Measurements from ENCODE around the gene ESPN.

Gene ESPN

DNA sequence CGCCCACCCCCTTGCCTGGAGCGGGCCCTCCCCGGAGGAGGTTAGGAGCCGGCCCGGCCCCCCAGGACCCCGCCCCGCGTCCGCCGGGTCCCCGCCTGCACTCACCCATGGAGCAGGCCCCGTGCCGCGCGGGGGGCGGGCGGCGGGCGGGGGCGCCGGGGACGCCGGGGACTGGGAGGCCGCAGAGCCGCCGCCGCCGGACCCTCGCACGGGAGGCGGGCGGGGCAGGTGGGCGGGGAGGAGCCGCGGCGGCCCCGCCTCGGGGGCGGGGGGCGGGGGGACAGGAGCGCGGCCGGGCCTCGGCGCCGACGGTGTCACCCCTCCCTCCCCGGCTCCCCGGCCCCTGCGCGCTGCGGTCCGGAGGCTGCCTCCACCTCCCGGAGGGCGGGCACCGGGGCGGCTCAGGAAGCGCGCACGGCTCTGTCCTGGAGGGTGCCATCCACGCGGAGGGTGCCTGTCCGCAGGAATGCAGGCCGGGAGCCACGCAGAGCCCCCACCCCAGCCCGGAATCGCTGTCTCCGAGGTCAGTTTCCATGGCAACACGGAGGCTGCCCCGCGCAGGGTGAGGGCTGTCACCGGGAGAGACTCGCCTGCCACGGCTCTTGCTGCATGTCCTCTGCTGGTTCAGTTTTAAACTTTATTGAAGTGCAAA lies 72.8 kb downstream of the ESPN start:
- H3K27me3 Mint-ChIP-seq: peaks cover 57% of the 10 kb centered on the region
- H3K27ac Mint-ChIP-seq: no peak overlapping the region
- ATAC-seq: peak; percentile 59
- H3K4me3 Mint-ChIP-seq: peak overlapping the region; percentile 56
- peaks cover 6% of the 10 kb centered on the region for H3K4me1 Mint-ChIP-seq
- H3K36me3 Mint-ChIP-seq: no peaks in the 10 kb centered on the region
- no peaks in the 10 kb centered on the region for H3K9me3 Mint-ChIP-seq

DNA sequence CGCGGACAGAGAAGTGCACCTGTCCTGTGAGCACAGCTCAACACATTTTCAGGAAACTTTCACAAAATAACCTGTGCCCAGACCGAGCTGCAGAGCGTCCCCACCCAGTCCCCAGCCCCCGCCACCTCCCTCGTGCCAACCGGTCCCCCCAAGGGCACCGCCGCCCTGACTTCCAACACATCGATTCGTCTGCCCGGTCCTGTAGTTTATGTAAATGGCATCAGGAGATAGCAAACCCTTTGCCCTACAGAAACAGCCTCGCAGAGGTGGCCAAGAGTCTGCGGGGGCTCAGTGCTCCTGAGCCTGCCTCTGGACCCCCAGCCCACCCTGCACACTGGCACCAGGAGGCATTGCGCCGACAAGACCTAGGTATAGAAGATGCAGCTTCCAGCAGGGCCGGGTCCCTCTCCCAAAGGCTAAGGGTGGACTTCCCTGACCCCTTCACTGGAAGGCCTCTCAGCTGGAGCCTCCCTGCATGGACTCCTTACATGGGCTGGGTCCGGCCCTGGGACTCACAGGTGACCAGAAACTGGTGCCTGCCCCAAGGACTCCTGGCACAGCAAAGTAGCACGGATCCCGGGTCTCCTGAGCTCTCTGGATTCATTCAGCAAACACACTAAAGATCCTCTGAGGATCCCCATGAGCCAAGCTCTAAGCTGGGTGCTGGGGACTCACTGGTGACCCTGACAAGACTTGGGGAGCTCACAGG lies 73.4 kb downstream of the ESPN start:
- Mint-ChIP-seq H3K27ac (no peak overlapping the region), H3K4me1 (peaks cover 6% of the 10 kb centered on the region), H3K27me3 (peaks cover 62% of the 10 kb centered on the region), H3K9me3 (no peaks in the 10 kb centered on the region), H3K4me3 (peak overlapping the region; percentile 56), H3K36me3 (no peaks in the 10 kb centered on the region)
- ATAC-seq: no peak

DNA sequence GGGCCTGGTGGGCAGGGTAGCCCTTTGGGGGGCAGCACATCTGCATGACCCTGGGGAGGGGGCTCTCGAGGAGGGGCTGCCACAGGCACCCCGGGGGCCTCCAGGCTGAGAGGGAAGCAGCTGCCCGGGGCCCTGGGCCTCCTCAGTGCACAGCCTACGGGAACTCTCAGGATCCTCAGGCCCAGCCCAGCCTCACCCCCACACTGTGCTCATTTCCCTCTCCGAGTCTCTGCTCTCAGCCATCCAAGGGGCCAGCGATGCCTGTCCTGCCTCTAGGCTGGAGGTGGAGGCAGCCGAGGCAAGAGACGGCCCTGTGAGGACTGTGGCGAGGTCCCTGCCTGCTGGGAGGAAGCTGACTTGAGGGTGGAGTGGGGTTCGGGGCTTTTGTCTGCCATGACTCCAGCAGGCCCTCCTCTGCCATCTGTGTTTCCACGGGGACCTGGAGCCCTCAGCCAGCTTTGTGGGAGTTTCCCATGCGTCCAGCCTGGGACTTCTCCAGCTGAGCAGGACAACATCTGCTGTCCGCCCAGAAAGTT lies 74.1 kb downstream of the ESPN start:
- H3K27ac Mint-ChIP-seq: no peak overlapping the region
- peaks cover 6% of the 10 kb centered on the region for H3K4me1 Mint-ChIP-seq
- H3K36me3 Mint-ChIP-seq: no peaks in the 10 kb centered on the region
- H3K4me3 Mint-ChIP-seq: no peak overlapping the region
- no peaks in the 10 kb centered on the region for H3K9me3 Mint-ChIP-seq
- no peak for ATAC-seq
- H3K27me3 Mint-ChIP-seq: peaks cover 65% of the 10 kb centered on the region

DNA sequence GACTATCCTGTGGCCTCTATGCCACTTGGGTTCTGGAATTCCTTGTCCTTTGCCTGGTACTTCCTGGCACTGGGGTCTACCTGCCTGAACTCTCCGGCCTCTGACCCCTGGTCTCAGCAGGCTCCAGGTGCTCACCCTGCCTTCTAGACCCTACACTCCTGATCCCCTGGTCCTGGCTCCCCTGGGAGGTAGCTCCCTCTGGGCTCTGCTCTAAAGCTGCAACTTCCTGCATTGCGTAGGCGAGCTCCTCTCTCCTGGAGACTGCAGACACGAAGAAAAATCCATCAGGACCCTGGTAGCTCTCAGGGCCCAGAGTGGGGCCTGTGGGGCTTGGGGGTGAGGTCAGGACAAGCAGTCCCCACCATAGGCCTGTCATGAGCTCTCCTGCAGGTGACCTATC lies 74.7 kb downstream of the ESPN start:
- ATAC-seq: no peak
- Mint-ChIP-seq H3K27ac (no peak overlapping the region), H3K36me3 (no peaks in the 10 kb centered on the region), H3K27me3 (peaks cover 71% of the 10 kb centered on the region), H3K9me3 (no peaks in the 10 kb centered on the region), H3K4me3 (peak overlapping the region; percentile 29), H3K4me1 (peaks cover 6% of the 10 kb centered on the region)

DNA sequence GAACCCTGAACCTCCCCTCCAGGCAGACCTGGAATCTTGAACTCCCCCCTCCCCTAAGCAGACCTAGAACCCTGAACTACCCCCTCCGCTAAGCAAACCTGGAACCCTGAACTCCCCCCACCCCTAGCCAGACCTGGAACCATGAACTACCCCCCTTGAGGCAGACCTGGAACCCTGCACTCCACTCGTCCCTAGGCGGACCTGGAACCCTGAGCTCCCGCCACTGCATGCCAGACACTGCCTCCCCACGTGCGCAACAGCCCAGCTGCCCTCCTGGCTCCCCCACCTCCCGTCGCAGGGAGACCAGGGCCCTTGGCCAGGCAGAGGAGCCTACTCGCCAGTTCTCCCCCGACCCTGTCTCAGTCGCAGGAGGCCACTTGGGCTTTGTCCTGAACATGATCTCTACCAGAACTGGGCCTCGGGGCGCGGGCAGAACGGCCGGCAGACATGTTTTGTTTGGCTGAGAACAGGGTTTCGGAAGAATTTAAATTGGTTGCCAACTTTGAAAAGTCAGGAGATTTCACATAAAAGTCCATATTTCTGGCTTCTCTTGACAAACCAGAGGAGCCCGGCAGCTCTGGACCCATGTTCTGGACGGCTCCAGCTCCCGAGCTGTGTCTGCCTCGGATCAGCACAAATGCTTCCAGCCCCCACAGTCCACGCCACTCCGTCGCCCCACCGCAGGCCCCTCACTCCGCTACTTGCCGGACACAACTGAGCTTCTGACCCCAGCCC lies 76.1 kb downstream of the ESPN start:
- Mint-ChIP-seq H3K4me1 (peaks cover 6% of the 10 kb centered on the region), H3K27me3 (peaks cover 83% of the 10 kb centered on the region), H3K9me3 (no peaks in the 10 kb centered on the region), H3K4me3 (no peak overlapping the region), H3K27ac (no peak overlapping the region), H3K36me3 (no peaks in the 10 kb centered on the region)
- no peak for ATAC-seq

DNA sequence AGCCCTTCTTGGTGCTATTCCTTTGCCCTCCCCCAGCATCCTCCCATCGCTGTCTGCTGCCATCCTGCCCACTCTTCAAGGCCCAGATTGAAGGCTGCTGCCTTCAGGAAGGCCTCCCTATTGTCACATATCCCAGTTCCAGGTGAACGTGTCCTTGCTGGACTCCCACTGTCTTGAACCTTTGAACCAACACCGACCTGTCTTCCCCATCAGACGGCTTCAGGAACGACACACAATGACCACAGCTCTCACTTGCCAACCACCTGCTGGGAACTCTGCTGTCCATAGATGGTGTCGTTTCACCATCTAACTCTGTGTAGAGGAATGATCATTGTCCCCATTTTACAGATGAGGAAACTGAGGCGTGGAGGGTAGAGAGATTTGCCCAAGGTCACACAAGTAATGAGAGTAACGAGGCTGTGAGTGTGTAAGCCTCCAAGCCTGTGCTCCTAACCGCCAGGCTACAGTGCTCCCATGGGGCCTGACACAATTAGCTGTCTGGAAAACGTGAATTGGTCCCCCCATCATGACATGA lies 76.8 kb downstream of the ESPN start:
- Mint-ChIP-seq H3K4me1 (peaks cover 6% of the 10 kb centered on the region), H3K27ac (no peak overlapping the region), H3K9me3 (no peaks in the 10 kb centered on the region)

DNA sequence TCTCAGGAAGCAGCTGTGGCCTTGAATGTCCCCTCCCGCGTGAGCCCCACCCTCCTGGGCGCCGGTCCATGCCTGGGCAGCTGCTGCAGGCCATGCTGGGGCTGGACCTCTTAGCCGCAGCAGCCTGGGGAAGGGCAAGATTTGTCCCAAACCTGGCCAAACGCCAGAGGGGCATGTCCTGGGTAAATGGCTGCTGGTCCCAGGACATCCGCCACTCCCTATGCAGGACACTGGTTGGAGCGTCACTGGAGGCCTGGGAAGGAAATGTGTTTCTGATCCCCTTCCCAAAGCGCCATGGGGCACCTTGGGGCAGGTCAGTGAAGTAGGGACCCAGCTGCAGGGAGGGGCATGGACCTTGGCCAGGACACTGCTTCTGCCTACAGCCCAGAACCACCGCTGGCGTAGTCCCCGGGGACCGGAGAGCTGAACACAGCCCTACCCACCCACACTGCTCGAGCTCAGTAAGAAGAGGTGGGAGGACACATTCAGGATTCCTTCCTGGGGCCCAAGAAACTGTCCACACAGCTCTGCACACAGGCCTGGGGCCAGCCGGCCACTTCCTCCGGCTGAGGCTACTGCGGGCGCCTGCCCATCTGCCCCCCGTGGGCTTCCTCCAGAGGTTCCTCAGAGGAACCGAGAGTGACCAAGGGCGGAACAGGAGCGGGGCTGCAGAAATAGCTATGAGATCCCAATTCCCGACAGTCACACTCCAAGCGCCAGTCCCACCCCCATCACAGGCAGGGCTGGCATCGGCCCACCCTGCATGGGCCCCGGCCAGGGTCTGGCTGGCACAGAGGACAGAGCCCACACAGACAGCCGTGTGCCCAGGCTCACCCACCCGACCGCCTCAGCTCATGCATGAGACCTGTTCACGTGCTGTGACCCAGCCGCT lies 77.7 kb downstream of the ESPN start:
- Mint-ChIP-seq H3K4me1 (peaks cover 6% of the 10 kb centered on the region), H3K27me3 (peaks cover 89% of the 10 kb centered on the region), H3K9me3 (no peaks in the 10 kb centered on the region), H3K4me3 (no peak overlapping the region), H3K36me3 (no peaks in the 10 kb centered on the region), H3K27ac (no peak overlapping the region)
- ATAC-seq: no peak

More for the DNA sequence above, 76.8 kb downstream of the ESPN start:
- no peak overlapping the region for H3K4me3 Mint-ChIP-seq
- H3K36me3 Mint-ChIP-seq: no peaks in the 10 kb centered on the region
- no peak for ATAC-seq
- H3K27me3 Mint-ChIP-seq: peaks cover 80% of the 10 kb centered on the region

DNA sequence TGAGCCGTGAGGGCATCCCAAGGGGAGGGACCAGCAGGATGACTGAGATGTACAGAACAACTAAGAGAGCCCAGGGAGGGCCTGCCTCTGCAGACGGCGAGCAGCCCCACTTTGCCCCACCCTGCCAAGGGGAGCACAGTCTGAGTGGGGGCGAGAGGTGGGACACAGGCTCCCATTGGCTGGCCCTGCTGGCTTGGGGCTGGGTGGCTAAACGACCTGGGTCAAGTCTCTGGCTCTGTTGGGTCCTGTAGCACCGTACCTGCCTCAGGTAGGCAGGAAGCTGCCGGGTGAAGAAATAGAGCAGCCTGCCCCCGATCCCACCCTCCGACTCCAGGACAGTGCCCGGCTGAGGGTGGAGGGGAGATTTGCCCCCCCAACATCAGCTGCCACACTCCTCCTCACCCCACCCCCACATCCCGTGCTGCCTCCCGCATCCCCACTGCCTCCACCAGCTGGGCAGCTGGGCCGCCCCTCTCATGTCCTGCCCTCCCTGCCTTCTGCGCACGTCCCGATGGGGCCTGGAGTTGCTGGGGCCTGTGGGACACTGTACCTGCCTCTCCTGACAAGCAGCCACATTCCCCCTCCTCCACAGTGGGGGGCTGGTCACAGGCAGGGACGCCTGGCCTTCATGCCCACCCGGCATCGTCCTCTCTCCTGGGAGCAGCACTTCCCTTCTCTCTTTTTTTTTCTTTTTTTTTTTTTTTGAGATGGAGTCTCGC lies 79.5 kb downstream of the ESPN start:
- ATAC-seq: no peak
- H3K9me3 Mint-ChIP-seq: no peaks in the 10 kb centered on the region
- peaks cover 5% of the 10 kb centered on the region for H3K4me1 Mint-ChIP-seq
- H3K4me3 Mint-ChIP-seq: no peak overlapping the region
- no peak overlapping the region for H3K27ac Mint-ChIP-seq
- no peaks in the 10 kb centered on the region for H3K36me3 Mint-ChIP-seq
- peaks cover 90% of the 10 kb centered on the region for H3K27me3 Mint-ChIP-seq

DNA sequence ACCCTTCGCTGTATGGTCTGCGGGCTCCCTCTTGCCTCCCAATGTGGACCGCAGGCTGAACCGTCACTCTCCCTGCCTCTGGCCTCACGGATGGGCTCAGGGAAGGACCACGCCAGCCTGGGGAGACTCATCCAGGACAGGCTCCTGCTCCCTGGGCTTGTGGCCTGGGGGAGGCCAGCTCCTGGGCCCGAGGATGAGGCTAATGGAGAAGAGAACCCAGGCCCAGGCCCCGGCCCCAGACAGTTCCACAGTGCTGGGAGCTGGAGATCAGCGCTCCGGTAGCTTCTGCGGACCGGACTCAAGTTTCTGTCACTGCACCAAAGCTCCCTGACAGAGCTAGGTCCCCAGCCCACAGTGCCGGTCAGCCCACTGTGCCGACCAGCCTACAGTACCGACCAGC lies 80.3 kb downstream of the ESPN start:
- Mint-ChIP-seq H3K4me3 (no peak overlapping the region), H3K4me1 (peaks cover 7% of the 10 kb centered on the region), H3K36me3 (no peaks in the 10 kb centered on the region), H3K27me3 (peaks cover 82% of the 10 kb centered on the region), H3K27ac (no peak overlapping the region), H3K9me3 (no peaks in the 10 kb centered on the region)
- no peak for ATAC-seq

DNA sequence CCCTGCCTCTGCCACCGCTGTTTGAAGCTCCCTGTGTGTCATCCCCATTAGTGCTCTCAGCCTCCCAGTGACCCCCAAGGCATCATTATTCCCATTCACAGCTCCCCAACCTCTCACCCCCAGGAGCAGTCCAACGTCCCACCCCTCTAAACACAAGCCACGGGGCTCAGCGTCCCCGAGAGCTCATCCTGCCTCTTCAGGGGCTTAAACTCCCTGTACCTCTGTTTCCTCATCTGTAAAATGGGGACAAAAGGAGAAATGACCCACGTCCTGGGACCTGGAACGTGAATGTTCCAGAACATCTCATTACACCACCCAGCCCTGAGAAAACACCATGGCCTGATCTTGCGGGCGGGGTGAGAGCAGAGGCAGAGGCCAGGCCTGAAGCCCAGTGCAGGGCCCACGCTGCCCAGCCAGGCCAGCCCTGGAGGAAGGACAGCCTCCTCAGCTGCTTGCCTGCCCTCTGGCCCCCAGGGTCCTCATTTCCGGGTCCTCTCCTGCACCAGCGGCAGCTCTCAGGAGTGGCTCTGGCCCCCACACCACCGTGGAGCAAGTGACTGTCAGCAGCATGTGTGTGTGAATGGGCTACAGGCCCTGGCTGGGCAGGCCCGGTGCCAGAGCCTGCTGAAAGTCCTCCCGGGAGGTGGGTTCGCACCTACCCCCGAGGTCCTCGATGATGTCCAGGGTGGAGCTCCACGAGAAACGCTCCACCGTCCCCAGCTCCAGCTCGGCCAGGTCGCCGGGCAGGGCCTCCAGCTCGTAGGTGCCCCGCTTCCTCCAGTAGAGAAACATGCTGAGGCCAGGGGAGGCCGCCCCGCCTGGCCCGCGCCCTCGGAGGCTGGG lies 81.0 kb downstream of the ESPN start:
- Mint-ChIP-seq H3K4me1 (peaks cover 7% of the 10 kb centered on the region), H3K9me3 (no peaks in the 10 kb centered on the region), H3K27me3 (peaks cover 75% of the 10 kb centered on the region), H3K36me3 (no peaks in the 10 kb centered on the region), H3K27ac (no peak overlapping the region), H3K4me3 (no peak overlapping the region)
- ATAC-seq: no peak

DNA sequence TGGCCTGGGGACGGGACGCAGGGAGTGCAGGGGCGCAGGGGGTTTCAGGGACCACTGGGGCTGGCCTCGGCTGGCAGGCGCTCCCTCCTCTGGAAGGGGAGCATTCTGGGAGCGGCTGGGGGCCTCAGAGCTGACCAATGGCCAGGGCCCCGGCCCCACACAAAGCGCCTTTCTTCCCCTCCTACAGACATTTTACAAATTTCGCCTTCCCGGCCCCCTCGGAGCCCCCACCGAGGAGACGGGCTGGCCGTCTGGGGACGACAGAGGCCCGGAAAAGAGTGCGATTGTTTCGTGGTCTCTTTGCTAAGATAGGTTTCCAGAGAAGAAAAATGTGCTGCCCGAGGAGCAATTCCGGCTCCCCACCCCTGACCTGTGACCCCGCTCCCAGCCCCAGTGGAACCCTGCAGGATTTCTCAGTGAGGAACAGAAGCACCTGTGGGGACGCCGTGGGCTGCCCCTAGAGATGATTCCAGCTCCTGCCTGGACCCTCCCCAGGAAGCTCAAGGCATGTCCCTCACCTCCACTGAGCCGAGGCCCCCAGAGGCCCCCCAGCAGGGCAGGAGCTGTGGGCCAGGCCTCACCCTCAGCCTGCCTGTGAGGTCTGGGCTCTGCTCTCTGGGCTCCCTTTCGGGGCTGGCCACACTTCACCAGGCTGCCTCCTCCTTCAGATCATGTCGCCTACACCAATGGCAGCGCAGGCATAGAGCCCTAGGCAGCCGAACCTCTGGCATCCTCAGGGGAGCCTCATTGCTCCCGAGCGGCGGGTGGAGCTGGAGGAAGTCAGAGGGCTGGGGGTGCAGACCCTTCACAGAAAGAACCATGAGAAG lies 81.8 kb downstream of the ESPN start:
- Mint-ChIP-seq H3K4me3 (no peak overlapping the region), H3K36me3 (no peaks in the 10 kb centered on the region), H3K9me3 (no peaks in the 10 kb centered on the region), H3K4me1 (peaks cover 7% of the 10 kb centered on the region), H3K27ac (no peak overlapping the region), H3K27me3 (peaks cover 66% of the 10 kb centered on the region)
- no peak for ATAC-seq

DNA sequence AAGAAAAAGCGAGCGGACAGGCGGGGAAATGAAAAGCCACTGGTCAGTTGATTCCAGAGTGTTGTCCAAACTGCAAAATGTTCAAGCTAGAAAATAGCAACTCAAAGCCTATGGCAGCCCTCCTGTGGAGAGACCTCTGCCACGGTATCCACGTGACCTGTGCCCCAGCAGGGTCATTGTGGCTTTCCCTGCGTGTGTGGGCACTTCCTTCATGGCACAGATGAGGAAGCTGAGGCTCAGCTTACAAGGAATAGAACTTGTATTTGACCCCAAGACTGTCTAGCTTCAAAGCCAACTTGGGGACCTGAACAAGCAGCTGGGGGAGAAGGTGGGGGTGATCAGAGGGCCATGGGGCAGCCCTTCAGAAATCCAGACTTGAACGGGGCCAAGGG lies 82.5 kb downstream of the ESPN start:
- Mint-ChIP-seq H3K4me3 (no peak overlapping the region), H3K27me3 (peaks cover 60% of the 10 kb centered on the region), H3K9me3 (no peaks in the 10 kb centered on the region), H3K4me1 (peaks cover 7% of the 10 kb centered on the region), H3K27ac (no peak overlapping the region), H3K36me3 (no peaks in the 10 kb centered on the region)
- no peak for ATAC-seq

DNA sequence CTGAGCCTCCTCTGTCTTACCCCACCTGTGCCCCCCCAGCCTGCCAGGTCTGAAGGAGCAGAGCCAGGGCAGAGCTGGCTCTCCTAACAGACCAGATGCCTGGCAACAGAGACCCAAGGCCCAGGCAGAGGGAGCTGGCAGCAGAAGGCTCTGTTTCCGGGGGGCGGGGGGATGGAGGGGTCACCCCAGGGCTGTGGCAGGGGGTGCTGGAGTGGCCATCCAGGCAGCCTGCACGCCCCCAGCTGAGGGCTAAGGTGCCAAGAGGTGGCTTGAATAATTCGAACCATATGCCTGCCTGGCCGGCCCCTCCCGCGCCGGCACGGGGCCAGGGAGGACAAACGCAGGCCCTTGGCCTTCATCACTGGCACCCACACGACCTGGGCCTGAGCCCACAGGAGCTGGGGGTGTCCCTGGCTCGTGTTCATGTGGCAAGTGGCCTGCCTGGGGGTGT lies 82.9 kb downstream of the ESPN start:
- Mint-ChIP-seq H3K4me1 (peaks cover 7% of the 10 kb centered on the region), H3K4me3 (no peak overlapping the region), H3K36me3 (no peaks in the 10 kb centered on the region), H3K9me3 (no peaks in the 10 kb centered on the region), H3K27ac (no peak overlapping the region), H3K27me3 (peaks cover 56% of the 10 kb centered on the region)
- ATAC-seq: no peak
